HG03354 (cell line): Measurements from ENCODE around the gene PDIA5.

Experiments
- ATAC-seq: cut with Tn5 transposase; IDR thresholded peaks from one replicate; pipeline ENCODE4 v1.9.1; 2021; ENCODE audit warnings: mild to moderate bottlenecking; ENCODE audit not compliant: unreplicated experiment, poor library complexity, severe bottlenecking

The PDIA5 gene

DNA sequence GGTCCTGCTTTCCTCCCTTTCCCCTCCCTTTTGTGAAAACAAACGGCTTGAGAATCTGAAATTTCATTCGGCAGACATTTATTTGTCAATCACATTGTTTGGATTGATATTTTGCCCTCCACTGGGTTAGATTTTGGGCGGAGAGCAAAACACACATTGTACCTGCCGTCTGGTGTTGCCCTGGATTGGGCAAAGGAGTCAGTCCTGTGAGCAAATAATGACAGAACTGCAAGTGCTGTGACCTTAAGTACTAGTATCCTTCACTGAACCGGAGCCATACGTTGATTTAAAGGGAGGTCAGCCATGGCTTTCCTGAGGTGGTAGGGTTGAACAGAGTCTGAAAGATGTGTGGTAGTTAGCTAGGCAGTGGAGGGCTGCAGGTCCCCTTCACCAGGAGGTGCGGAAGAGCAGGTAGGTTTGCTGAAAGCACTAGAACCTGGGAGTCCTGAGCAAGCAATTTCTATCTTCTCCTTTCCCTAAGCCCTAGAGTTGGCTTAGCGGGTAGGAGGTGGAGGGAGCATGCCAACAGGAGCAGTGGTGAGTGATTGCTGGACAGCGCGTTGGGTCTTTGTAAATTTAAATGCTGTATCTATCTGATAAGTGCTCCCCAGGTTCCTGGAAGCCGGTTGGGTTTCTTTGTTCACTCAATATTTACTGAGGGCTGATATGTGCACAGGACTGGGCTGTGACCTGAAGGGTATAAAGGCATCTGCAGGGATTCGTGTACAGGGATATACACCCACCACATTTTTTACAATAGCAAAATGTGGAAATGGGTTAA, 2.0 kb downstream of the PDIA5 start:
- ATAC-seq: no peak

- no peak for ATAC-seq
These were observed 3.7 kb downstream of the PDIA5 start for GRCh38 chr3:123070510-123070909.

DNA sequence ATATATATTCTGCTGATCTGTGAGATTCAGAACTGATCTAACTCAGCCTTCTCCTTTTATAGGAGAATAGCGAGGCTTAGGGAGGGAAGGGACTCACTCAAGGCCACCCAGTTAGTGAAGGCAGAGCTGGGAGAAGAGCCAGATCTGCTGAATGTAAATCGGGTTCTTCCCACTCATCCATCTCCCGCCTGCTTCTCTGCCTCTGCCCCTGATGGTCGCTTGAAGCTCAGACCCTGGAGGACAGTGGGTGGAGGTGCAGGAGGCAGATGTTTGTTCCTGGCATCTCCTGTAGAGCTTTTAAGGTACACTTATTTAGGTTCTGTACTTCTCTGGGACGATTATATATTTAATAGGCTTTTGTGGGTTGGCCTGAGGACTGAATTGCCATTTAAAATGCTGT, 4.3 kb downstream of the PDIA5 start:
- no peak for ATAC-seq

GRCh38 chr3:123071581-123071980, 4.8 kb downstream of the PDIA5 start:
- no peak for ATAC-seq

DNA sequence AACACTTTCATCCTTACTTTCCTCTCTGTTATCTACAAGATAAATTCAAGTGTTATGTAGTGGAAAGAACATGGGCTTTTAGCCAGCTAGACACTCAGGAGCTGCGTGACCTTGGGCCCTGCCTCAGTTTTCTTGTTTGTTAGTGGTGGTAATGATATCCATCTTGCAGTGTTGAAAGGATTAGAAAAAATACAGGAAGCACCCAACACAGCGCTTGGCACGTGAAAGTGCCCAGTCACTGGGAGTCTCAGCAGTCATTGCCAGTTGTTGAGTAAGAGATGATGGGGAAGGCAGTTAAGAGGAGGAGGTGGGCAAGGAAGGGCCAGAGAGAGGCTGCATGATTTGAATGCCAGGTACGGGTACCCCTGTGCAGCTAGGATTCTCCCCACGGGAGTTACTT, 5.3 kb downstream of the PDIA5 start:
- ATAC-seq: no peak

DNA sequence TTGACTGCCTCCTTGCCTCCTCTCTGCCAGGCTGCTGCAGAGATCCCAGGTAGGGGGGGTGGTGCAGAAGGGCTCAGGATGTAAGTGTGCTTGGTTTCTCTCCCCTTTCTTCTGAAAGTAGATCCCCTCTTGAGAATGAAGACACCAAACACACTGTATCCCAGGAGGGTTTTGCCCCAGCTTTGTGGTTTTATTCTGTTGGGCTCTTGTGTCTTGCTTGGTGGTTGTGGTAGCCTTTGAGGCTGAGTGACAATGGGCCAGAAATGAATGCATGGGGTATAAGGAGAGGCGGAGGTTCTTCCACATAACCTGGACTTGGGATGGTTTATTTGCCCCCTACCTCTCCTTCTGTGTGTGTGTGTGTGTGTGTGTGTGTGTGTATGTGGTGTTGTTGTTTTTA, 5.7 kb downstream of the PDIA5 start:
- ATAC-seq: no peak

- no peak for ATAC-seq
These were observed 8.5 kb downstream of the PDIA5 start for GRCh38 chr3:123075359-123075758.

GRCh38 chr3:123076112-123076495, 9.3 kb downstream of the PDIA5 start:
- ATAC-seq: no peak

- no peak for ATAC-seq
These were observed 9.9 kb downstream of the PDIA5 start for GRCh38 chr3:123076496-123077418.

DNA sequence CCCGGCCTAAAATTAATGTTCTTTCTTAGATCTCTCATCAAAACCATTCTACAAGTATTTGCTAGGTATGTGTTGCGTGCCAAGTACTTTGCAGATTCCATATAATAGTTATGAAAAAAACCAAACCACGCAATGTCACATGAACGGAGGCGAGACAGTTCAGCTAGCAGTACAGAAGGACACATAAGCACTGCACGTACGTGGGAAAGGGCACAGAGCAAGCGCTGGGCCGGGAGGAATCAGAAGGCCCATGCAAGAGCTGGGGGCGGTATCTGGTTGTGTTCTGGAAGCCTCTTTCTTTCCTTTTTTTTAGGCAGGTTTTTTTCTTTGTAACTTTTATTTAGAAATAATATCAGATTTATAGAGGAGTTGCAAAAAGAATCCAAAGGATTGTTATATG, 11.3 kb downstream of the PDIA5 start:
- no peak for ATAC-seq

- no peak for ATAC-seq
These were observed 14.2 kb downstream of the PDIA5 start for GRCh38 chr3:123080864-123081562.

- peak; percentile 20 for ATAC-seq
These were observed 15.0 kb downstream of the PDIA5 start for GRCh38 chr3:123081718-123082369.

DNA sequence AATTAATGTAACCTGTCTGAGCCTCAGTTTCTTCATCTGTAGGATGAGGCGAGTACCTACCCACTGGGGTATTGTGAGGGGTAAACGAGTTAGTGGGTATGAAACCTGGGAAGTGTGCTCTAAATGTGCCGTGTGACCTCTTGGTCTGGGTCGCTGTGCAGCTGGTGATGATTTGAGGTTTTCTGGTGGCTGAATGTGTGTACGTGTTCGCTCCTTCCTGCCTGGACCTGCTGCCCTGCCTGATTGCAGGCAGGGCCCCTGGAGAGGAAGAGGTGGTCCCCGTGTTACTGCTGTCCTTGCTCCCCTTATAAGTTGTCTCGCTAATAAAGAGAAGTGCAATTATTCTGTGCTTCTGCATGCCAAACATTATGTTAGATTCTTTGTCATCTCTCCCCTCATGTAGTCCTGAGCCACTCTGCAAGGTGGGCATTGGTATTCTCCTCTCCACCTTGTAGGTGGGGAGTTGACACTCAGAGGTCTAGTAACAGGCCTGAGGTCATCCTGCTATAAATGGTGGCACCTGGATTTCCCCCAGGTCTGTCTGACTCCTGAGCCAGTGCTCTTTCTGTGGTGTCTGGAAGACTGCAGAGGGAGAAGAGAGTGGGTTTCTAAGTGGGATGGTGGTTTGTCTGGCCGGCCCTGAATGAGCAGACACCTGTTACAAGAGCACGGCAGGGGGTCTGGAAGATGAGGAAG, 15.7 kb downstream of the PDIA5 start:
- ATAC-seq: peak; percentile 70

DNA sequence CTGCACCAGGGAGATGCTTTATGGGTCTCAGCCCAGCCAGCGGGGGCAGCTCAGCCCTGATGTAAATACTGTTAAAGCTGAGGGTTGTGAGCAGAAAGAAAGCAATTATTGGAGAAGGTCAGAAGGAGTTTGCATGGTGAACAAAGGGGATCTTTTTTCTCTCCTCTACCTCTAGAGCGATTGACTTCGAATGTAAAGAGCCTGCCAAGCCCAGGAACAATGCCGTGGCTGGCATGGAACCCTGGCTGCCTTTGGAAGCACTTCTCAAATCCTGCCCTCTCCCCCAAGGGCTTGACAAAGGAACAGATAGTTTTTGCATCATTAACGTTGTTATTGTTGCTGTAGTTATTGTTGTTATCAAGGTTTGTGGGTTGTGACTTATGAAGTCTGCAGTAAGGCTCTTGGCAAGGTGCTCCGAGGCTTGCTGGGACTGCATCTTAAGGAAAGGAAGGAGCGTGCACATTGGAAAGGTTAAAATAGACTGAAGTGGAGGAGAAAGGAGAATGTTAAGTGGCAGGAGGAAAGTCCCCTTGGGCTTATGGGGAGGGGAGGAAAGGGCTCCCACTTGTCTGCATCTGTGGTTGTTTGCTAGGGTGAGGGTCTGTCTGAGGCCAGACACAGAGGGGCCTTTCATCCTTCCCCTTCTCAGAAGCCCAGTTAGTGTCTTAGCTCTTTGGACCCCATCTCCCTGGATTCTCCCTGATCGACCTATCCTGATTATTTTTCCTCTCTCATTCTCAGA, 16.7 kb downstream of the PDIA5 start:
- no peak for ATAC-seq

GRCh38 chr3:123084192-123084591, 17.4 kb downstream of the PDIA5 start:
- no peak for ATAC-seq

- no peak for ATAC-seq
These were observed 18.0 kb downstream of the PDIA5 start for GRCh38 chr3:123084738-123085237.

DNA sequence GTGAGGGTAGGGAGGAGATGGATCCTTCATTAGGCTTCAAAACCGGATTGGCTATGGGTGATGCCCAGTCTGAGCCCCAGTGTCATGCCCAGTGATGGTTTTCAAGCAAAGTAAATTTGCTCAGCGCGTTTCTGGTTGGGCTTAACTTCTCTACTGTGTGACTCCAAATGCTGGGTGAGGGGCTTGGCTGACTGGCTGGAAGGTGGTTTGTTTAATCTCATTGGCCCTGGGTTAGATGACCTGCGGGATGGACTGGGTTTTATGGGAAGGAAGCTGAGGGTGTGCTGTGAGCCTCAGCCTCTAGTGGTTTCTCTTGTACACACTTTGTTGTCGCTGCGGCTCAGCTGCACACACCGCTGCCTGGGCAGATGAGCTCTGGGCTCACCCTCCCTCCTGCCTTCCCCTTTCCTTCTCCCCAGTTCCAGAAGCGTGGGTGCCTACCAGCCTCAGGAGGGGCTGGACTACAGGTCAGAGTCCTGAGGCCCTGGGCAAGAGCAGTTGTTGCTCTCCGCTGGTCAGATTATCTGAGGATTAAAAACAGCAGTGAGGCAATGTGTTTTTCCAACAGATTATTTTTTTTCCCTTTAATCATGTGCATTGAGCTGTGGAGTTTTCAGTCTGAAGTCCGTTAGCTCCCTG, 18.6 kb downstream of the PDIA5 start:
- no peak for ATAC-seq
